Right forelimb (tissue), 1 donor: ENCODE data around the gene FAM107B.

Source experiments
- DNase-seq: peaks from one replicate; pipeline ENCODE4 v3.0.0-alpha.2; 2018

The FAM107B gene

GRCh38 chr10:14526326-14526725 lies 248.4 kb downstream of the FAM107B start:
- DNase-seq, result no peak

DNA sequence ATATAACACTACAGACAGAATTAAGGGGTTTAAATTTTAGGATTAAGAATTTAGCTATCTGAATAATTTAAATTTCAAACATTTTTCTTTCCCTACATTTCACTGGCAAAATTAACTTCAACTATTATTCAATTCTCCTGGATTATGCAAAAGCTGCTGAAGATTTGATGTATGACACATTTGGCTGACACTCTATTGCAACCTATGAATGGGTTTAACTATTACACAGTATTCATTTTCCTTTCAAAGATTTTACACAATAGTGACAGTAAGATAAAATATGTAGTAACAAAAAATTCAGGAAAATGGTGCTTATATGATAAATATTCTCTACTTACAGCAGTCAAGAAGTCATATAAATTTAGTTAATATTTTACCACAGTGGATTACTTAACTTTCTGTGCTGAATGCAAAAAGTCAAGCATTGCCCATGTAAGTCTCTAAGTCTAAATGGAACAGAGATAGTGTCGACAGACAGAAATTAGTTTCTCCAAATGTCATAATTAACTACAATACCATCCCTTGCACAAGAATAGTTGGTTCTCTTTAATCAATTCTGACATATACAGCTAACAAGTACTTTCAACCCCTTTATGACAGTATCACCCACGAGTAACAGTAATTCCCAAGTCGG lies 249.9 kb downstream of the FAM107B start:
- no peak for DNase-seq

DNA sequence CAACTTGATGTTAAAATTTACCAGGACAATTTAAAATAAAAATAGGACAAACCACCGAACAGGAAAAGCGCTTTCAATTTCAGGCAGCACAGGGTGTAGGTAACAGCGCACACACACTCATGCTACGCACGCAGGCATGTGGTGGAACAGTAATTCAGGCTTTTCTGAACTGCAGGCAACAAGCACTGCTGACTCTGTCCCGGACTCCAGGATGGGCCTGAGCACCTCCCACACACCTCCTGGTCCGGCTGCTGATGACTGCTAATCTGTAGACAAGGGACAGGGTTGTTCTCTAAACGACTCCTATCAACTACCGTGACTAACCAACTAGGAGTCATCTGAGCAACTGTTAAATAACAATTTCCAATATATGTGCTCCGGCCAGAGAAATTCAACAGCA lies 251.4 kb downstream of the FAM107B start:
- DNase-seq, result no peak

- no peak for DNase-seq
These were observed 254.9 kb downstream of the FAM107B start for GRCh38 chr10:14519785-14520184.

DNA sequence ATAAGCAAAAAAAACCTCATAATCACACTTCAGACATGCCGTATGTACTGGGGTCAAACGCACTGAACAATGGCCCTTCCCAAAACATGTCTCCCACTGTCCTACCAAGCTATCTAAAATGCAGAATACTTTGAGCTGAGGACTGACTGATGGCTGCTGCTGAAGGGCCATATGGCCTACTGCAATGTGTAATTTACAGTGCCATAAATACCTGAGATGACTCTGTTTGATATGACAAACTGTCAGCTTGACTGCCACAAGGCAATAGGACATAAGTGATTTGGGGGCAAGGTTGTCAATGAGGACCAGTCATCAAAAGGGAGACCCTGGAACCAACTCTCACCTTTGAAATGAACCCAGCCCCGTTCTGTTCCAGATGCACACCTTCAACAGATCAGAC lies 256.5 kb downstream of the FAM107B start:
- no peak for DNase-seq

- DNase-seq, result no peak
These were observed 261.6 kb downstream of the FAM107B start for GRCh38 chr10:14513123-14513522.

- no peak for DNase-seq
These were observed 264.4 kb downstream of the FAM107B start for GRCh38 chr10:14510346-14510745.

DNA sequence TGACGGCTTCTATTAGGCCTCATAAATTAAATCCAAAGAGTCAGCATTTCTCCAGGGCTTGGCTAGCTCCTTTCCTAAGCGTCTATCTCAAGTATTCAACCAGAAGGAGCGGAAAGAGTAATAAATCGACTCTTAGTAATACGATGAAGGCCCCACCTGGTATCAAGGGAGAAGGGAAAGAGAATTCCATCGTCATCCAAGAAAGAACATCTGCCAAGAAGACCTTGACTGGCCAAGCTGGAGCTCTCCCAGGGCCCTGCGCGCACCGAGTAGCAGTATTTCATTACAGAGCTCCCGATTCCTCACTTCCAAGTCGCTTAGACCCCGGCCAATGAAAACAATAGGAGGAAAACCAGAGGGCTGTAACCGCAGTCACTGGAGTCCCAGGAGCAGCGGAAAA lies 266.0 kb downstream of the FAM107B start:
- DNase-seq, result peak; percentile 89

DNA sequence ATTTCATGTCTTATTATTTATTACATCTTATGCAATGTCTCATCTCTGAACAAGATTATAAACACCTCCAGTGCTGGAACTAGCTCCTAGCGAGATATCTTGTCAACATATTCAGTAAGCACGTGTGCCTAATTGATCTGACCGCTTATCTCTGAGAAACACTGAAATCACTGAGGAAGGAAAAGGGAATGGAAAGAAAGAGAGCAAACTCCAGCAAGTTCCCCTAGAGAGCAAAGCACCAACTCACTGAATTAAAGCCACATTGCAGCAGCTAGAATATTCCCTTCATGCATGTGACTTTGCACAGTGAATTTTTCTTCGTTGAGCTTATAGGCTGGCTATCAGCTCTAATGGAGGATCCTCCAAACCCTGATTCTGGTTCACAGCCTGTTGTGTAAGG lies 266.9 kb downstream of the FAM107B start:
- no peak for DNase-seq

DNA sequence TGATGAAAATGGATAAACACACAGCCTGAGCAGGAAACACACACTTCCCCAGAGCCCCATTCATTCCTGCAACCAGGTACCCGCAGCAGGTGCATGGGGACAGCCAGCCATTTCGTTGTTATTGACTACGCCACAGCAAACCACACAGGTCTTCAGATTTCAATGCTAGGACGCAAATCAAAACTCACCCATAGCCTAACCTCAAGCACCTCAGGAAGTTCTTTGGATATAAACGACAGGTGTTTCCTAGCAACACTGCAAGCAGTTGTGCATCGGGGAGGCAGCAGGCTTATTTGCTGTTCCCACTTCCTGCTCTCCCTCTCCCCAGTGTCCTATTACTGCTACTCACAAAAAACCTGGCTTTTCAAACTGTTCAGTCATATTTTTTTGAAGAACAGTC lies 267.5 kb downstream of the FAM107B start:
- no peak for DNase-seq

- no peak for DNase-seq
These were observed 272.3 kb downstream of the FAM107B start for GRCh38 chr10:14502431-14502830.

GRCh38 chr10:14500172-14500765 lies 274.4 kb downstream of the FAM107B start:
- DNase-seq, result no peak

DNA sequence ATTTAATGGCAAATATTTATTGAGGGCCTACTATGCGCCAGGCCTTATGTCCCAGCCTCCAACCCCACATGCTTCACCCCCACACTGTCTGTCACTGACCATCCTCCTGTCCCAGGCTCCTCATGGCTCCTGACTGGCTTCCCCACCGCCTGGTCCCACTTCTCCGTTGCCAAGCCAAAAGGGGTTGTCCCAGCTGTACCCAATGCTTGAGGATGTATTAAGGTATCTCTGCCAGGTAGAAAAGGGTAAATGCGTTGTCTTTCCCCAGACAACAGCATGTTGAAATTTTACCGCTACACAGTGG lies 275.1 kb downstream of the FAM107B start:
- no peak for DNase-seq

DNA sequence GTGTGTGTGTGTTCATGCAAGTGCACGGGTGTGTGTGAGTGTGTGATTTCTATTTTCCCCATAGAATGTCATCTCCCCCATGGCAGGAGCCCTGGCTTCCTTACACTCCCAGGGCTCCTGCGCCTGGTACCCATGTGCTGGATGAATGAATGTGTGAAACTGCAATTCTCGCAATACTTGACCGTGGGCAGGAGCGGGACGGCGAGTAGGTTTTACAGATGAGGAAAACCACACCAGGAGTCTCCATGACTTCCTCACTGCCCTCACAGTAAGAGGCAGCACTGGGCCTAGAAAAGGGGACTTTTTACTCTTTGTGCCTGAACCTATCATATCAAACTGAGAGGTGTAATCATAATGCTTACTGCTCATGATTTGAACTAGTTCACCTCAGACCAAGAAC lies 276.4 kb downstream of the FAM107B start:
- DNase-seq, result no peak

- DNase-seq, result no peak
These were observed 282.9 kb downstream of the FAM107B start for GRCh38 chr10:14491811-14492210.

GRCh38 chr10:14489522-14490177 lies 285.0 kb downstream of the FAM107B start:
- no peak for DNase-seq

DNA sequence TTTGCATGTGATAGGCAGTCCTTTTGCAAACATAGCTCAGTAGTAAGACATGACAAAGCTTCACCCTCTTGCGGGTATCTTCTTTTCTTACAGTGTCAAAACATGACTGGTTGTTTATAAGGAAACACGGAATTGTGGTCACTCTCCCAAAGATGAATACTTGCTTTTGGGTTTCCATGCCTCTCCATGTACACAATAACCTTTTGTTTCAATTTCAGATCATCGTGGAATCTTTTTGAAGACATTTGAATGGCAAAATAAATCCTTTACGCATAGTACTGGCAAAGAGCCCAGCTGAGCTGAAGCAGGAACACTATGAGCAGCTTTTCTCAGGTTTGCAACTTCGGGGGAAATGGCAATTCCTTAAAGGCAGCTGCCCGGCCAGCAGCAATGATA lies 287.2 kb downstream of the FAM107B start:
- DNase-seq, result no peak

DNA sequence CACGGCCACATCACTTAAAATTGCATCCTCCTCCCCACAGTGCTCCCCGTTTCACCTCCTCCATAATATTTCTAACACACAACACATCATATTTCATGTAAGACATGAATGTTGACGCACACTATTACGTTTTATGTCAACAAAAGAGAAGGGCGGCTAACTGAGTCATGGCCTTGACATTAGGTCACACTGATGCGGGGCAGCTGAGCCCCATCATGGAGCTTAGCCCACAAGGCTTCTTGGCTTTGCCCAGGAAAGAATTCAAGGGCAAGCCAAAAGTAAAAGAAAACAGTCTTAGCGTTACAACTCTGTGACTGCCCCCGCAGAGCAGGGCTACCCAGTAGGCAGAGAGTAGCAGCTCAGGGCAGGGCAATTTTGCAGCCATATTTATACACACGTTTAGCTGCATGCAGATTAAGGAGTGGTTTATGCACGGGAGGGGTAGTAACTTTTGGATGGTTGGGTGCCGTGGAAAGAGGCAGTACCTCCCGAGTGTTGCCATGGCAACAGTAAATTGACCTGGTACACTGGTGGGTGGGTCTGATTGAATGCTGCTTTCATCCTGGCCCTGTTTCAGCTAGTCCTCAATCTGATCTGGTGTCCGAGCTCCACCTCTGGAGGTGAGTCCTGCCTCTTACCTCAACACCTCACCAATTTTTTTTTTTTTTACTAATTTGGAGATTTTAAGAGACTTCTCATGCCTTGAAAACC lies 287.8 kb downstream of the FAM107B start:
- no peak for DNase-seq

GRCh38 chr10:14485986-14486385 lies 288.7 kb downstream of the FAM107B start:
- no peak for DNase-seq

DNA sequence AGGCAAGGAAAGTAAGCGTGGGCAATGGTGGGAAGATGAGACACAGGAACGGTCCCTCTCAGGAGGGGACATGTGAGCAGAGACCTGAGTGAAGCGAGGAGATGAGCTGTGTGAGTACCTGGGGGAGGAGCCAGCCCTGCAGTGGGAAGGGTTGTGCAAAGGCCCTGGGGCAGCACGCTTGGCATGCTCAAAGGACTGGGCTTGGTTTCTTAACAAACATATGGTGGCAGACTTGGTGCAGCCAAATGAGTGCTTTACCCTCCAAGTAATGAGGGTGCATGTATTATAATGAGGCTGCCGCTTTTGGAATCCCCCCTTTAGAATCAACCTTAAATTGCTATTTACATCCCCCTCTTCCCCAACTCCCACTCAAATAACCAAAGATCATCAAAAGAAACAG lies 291.3 kb downstream of the FAM107B start:
- no peak for DNase-seq

DNA sequence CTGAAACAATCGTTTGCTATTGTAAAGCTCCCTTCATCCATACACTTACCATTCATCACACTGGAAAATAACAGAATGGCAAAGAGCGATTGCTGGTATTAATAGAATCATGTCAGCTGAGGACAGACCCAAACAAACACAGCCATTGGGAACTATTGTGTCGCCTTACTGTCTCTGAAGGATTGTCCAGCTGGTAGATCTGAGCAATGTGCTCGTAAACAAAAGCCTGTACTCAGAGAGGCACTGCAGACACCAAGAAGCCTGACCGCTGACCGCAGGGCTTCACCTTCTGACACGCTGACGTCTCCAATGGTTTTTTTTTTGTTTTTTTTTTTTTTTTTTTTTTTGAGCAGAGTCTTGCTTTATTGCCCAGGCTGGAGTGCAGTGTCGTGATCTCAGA lies 292.9 kb downstream of the FAM107B start:
- no peak for DNase-seq

GRCh38 chr10:14481014-14481413 lies 293.7 kb downstream of the FAM107B start:
- DNase-seq, result no peak

- DNase-seq, result peak; percentile 85
These were observed 296.1 kb downstream of the FAM107B start for GRCh38 chr10:14478604-14479003.

DNA sequence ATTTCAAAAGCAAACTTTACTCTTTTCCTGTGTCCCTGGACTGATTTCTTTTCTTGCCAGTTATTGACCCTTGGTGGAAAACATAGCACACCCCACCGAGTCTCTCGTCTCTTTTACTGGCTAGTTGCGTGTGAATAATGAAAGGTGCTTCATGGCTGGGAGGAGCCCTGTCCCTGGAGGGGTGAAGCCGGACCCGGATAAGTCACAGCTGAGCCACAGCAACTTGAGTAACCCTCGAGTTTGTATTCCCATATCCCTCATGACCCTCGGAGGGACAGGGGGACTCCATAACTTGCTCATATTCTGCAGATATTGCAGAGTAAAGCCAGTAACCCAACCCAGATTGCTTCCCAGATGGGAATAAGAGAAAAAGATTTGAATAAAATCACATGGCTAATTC lies 296.5 kb downstream of the FAM107B start:
- no peak for DNase-seq
